Measurements from ENCODE around the gene NGEF.

The NGEF gene

GRCh38 chr2:232997749-232998665 lies 15.0 kb downstream of the NGEF start:
- DNase-seq (ENCODE audit: low spot score), result no peak

GRCh38 chr2:232994446-232994845 lies 18.6 kb downstream of the NGEF start:
- no peak for DNase-seq (ENCODE audit: low spot score)

- no peak for DNase-seq (ENCODE audit: low spot score)
Observed at GRCh38 chr2:232993231-232993821, 19.7 kb downstream of the NGEF start.

DNA sequence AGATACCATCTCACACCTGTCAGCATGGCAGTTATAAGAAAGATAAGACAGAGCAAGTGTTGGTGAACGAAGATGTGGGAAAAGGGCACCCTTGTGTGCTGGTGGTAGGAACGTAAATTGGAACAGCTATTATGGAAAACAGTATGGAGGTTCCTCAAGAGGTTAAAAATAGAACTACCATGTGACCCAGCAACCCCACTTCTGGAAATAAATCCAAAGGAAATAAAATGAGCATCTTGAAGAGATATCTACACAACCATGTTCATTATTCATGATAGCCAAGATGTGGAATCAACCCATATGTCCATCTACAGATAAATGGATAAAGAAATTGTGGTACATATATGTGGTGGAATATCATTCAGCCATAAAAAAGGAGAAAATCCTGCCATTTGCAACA lies 26.9 kb downstream of the NGEF start:
- DNase-seq (ENCODE audit: low spot score), result no peak

GRCh38 chr2:232984451-232985207 lies 28.4 kb downstream of the NGEF start:
- no peak for DNase-seq (ENCODE audit: low spot score)

DNA sequence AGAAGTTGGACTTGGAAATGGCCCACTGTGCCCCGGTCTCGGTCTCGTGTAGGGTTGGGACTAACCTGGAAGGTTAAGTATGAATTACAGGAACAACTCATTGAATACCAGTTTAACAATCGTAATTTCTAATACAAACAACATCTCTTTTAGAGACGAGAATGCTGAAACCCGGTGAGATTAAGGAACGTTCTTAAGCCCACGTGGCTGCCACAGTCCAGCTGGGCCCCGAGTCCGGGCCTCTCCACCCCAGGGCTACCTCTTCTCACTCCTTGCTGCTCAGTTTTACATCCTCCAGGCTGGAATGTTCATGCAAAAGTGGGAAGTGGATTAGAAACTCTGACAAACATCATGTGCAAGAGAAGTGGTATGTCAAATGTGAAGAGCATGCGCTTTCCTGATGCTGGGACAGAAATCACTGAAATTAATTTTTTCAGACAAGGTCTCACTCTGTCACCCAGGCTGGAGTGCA lies 29.4 kb downstream of the NGEF start:
- DNase-seq (ENCODE audit: low spot score), result no peak

DNA sequence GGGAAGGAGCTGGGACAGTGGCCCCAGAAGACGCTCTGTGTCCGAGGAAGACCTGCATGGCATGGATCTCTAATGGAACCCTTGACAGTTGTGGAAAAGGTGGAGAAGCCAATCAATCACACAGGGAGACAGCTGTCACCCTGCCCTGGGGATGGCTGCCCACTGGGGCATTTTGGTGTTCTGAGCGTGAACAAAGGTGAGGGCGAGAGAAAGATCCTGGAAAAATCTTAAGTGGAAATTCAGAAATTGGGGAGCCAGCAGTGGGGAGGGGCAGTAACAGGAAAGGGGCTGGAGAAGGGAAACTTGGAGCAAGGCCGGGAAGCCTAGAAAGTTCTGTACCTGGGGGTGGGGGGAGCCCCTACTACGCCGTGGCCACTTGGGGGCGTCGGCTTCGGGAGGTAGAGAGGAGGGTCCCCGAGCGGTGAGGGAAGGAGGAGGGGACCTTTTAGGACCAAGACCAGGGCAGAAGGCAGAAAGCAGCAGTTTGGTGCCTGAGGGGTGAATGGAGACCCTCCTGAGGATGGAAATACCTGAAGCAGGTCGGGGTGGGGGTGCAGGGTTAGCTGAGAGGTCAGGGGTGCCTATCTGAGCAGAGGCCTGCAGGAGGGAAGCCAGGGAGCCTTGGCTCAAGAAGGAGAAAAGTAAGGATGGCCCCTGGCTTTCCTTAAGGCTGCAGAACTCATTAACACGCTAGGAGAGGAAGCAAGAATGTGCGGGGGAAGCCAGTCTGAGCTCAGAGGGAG lies 30.0 kb downstream of the NGEF start:
- DNase-seq (ENCODE audit: low spot score), result no peak

DNA sequence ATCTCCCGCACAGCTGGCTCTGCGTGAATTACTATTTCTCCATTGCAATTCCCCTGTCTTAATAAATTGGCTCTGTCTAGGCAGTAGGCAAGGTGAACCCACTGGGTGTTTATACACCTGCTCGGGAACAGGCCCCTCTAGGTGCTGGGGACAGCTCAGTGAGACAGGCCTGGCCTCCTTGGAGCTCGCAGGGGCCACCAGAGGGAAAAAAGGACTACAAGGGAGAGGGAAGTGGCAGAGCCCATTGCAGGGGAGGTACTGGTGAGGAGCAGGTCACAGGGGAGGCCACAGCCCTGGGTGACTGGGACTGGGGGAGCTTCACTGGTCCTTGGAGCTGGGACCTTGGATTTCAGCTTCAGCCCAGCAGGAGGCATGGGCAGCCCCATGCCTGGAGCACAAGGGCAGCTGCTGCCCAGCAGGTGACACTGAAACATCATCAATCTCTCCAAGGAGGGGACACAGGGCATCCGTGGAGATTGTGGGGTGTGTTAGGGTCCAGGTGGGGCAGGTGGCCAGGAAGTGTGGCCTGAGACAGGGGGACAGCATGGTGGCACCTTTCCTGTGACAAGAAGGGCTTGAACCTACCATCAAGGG lies 31.2 kb downstream of the NGEF start:
- no peak for DNase-seq (ENCODE audit: low spot score)

DNA sequence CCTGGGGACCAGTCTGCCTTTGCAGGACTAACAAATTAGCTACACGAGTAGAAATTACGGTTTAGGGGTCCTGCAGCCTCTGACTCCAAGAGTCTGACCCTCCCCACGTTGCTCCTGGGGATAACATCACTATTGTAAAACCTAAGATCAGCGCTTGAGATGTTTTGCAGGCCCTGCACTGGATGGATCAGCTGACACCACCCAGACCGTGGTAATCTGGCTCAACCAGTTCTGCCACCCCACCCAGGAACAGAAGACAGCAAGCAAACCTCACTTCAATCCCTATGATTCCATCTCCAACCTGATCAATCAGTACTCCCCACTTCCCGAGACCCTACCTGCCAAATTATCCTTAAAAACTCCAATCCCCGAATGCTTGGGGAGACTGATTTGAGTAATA lies 31.7 kb downstream of the NGEF start:
- DNase-seq (ENCODE audit: low spot score), result no peak

DNA sequence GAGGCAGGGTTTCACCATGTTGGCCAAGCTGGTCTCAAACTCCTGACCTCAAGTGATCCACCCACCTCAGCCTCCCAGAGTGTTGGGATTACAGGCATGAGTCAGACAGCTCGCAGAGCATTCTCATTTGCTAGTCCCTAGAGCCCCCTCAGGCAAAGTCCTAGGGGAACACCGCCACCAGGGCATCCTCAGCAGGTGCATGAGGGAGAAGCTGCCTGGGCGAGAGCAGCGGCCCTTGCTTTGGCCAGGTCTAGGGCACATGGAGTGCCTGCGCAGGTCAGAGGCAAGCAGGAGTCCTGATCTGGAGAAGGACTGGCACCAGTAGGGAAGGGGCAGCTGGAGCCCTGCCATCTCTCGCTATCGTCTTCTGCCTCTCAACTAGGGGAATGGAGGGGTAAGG lies 32.4 kb downstream of the NGEF start:
- DNase-seq (ENCODE audit: low spot score), result no peak

- peak; percentile 77 for DNase-seq (ENCODE audit: low spot score)
Observed at GRCh38 chr2:232979871-232980461, 33.1 kb downstream of the NGEF start.

DNA sequence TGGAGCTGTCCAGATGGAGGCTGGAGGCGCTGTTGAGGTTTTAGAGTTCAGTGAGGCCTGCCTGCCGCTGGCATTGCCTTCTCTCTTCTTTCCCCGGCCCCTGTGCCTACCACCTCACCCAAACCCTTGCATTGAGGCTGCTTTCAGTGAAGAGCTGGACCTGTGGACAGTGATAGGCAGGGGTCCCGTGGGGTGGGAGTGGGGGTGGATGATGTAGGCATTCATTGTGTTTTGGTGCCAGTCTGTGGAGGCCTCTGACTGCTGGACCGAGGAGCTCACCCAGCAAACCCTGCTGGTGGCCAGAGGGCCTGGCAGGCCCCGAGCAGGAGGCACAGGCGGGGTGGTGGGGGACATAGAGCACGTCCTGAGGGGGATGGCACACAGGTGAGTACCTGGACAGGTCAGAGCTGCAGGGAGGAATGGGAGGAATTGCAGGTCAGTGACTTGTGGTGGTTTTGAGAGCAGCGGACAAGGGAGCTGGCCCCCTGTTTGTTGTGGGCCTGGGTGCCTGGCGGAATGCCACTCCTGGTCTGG lies 35.6 kb downstream of the NGEF start:
- DNase-seq (ENCODE audit: low spot score), result no peak

DNA sequence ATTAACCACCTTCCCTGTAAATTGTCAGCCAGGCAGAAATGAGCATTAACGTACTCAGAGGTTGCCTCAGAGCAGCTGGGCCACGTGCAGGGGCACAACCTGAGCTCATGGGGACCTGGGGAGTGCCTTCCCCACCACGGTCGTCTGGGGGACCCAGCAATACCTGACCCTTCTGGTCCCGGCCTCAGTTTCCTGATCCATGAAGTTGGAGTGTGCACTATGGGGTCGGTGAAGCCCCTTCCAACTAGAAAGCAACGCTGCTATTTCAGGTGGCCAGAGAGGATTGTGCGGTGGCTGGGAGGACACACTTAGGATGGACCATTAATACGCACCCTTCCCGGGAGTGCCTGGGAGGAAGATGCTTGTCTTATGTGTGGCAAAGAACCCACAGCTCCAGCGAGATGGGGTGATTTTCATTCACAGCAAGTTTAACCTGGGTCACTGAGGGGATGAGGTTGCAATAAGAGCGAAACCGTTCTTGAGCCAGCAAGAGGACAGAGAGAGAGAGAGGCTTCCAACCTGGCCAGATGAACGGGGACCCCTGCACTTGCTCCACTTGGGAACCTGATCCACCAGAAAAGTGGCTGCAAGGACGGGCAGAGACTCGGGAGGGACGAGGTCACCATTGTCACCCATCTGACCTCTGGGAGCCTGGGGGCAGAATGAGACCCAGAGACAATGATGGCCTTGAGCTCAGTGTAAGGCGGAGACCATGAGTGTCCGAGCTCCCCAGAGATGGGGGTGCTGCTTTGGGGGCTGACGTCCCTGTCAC lies 36.2 kb downstream of the NGEF start:
- no peak for DNase-seq (ENCODE audit: low spot score)

- no peak for DNase-seq (ENCODE audit: low spot score)
Observed at GRCh38 chr2:232976176-232976575, 36.9 kb downstream of the NGEF start.

DNA sequence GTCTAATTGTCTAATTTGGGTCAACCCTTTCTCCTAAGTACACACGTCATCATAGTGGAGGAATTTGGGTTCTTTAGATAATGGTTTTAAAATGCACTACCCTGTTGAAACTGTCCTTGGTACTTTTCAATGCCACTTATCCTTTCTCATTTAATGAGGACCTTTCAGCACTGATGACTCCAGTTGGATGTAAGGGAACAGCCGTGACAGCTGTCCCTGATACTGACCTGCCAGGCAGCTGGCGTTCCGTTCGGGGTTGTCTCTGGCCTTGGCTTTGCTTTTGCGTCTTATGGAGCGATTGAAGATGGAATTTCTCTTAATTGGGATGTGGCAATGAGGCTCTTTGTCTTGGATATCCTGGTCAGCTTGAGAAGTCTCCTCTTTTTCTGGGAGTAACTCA lies 38.7 kb downstream of the NGEF start:
- DNase-seq (ENCODE audit: low spot score), result no peak

DNA sequence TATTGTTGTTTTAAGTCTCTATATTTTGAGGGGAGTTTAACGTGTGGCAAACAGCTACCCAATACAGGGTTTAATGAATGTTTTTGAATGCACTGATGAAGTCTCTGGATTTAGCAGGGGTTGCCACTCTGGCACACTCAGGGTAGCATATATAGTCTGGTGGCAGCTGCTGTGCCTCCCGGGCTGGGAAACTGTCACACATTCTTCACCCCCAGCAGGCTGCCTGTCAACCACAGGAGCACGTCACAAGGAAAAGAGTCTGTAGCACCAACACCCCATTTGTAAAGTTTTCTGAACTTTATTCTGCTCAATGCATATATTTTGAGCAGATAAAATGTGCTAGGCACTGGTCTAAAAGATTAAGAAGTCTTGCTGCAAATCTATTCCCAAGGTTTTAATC lies 39.3 kb downstream of the NGEF start:
- no peak for DNase-seq (ENCODE audit: low spot score)

GRCh38 chr2:232973011-232973735 lies 39.9 kb downstream of the NGEF start:
- DNase-seq (ENCODE audit: low spot score), result no peak

- no peak for DNase-seq (ENCODE audit: low spot score)
Observed at GRCh38 chr2:232971744-232972143, 41.3 kb downstream of the NGEF start.

GRCh38 chr2:232970051-232970450 lies 43.0 kb downstream of the NGEF start:
- DNase-seq (ENCODE audit: low spot score), result no peak

- DNase-seq (ENCODE audit: low spot score), result no peak
Observed at GRCh38 chr2:232967474-232967873, 45.6 kb downstream of the NGEF start.

All from AG08395 (cell line).